HFFc6 (cell line): ENCODE measurements around the gene OR56B1. TPM values are rescaled to one million over a fixed set of nuclear protein-coding genes. Genes with fewer than 3 reads are reported as not detected.

Source experiments
- DNase-seq: peaks from one replicate; pipeline ENCODE4 v3.0.0-alpha.2; 2018
- H3K27ac Mint-ChIP-seq: 2 replicates; pipeline ENCODE4 v1.8.0; 2020; ENCODE audit warnings: mild to moderate bottlenecking, mixed read lengths
- H3K27me3 Mint-ChIP-seq: 2 replicates; pipeline ENCODE4 v1.8.0; 2021; ENCODE audit warnings: mild to moderate bottlenecking, moderate library complexity, mixed read lengths; ENCODE audit not compliant: insufficient read depth
- H3K36me3 Mint-ChIP-seq: 2 replicates; pipeline ENCODE4 v1.8.0; 2021; ENCODE audit warnings: low read depth, mixed read lengths
- H3K4me1 Mint-ChIP-seq: 2 replicates; pipeline ENCODE4 v1.8.0; 2020; ENCODE audit warnings: low read depth, mixed read lengths
- H3K4me3 Mint-ChIP-seq: 2 replicates; pipeline ENCODE4 v1.8.0; 2020; ENCODE audit warnings: mild to moderate bottlenecking, moderate library complexity, mixed read lengths
- H3K9me3 Mint-ChIP-seq: 2 replicates; pipeline ENCODE4 v1.8.0; 2020; ENCODE audit warnings: mild to moderate bottlenecking, mixed read lengths
- CTCF ChIP-seq: fragments of 200-600 bp; sonication (generic); IDR thresholded peaks from 2 replicates; pipeline ENCODE4 v1.5.0; 2021; ENCODE audit warnings: antibody characterized with exemption, mild to moderate bottlenecking
- total RNA-seq, 6 experiments: library from RNA; stranded (reverse); fragmentation: NEBNext Ultra II Directional; extraction: Animal tissue kit (Norgen Biotek cat#: 25700); gene quantifications; 2 replicates in 1 of 6; 3 replicates in 5 of 6; pipeline ENCODE4 v1.2.3, GENCODE V29; 2021

OR56B1 gene
- total RNA-seq, 6 experiments from 2014 or later: not detected

DNA sequence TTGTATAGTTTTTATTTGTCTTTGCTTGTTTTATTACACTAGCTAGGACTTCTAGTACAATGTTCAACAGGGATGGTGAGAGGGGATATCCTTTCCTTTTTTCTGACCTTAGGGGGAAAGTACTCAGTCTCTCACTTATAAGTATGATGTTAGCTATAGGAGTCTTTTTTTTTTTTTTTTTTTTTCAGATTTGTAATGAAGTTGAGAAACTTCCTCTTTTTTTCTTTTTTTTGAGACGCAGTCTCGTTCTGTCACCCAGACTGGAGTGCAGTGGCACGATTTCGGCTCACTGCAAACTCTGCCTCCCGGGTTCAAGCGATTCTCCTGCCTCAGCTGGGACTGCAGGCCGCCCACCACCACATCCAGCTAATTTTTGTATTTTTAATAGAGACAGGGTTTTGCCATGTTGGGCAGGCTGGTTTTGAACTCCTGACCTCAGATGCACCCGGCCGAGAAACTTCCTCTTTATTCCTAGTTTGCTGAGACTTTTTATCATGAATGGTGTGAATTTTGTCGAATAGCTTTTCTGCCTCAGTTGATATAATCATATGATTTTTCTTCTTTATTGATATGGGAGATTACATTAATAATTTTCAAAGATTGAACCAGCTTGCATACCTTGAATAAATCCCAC lies 35.7 kb upstream of the OR56B1 start:
- Mint-ChIP-seq H3K27ac (no peak overlapping the region), H3K4me1 (peaks cover 21% of the 10 kb centered on the region; the same call in 1 of the 2 replicates), H3K27me3 (no peaks in the 10 kb centered on the region), H3K4me3 (no peak overlapping the region), H3K36me3 (peaks cover 61% of the 10 kb centered on the region), H3K9me3 (no peaks in the 10 kb centered on the region)
- TF ChIP-seq CTCF: no peak
- DNase-seq: no peak

- Mint-ChIP-seq H3K36me3 (peaks cover 61% of the 10 kb centered on the region), H3K9me3 (no peaks in the 10 kb centered on the region), H3K4me1 (peaks cover 17% of the 10 kb centered on the region; the same call in 1 of the 2 replicates), H3K27ac (no peak overlapping the region), H3K27me3 (no peaks in the 10 kb centered on the region), H3K4me3 (no peak overlapping the region)
- DNase-seq: no peak
- no peak for TF ChIP-seq CTCF
These were observed 35.1 kb upstream of the OR56B1 start for GRCh38 chr11:5701055-5701577.

DNA sequence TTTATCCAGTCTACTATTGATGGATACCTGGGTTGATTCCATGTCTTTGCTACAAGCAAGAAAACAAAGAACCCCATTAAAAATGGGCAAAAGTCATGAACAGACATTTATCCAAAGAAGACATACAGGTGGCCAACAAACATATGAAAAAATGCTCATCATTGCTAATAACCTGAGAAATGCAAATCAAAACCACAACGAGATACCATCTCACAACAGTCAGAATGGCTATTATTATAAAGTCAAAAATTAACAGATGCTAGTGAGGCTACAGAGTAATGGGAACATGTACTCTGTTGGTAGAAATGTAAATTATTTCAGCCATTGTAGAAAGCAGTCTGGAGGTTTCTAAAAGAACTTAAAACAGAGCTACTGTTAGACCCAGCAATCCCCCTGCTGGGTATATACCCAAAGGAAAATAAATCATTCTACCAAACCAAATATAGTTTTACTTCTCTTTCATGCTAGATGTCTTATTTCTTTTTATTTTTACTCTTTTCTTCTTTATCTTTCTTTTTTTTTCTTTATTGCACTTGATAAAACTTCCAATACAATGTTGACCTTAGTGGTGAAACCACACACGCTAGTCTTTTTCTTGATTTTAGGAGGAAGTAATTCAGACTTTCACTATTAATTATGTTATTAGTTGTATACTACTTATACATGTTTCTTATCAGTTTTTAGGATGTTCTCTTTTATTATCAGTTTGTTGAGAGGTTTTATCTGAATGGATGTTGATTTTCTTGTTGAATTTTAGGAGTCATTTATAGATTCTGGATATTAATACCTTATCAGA lies 32.3 kb upstream of the OR56B1 start:
- Mint-ChIP-seq H3K27me3 (peaks cover 1% of the 10 kb centered on the region; the same call in 1 of the 2 replicates), H3K36me3 (peaks cover 55% of the 10 kb centered on the region)

GRCh38 chr11:5705688-5706087 lies 30.6 kb upstream of the OR56B1 start:
- Mint-ChIP-seq H3K27me3 (peaks cover 1% of the 10 kb centered on the region; the same call in 1 of the 2 replicates), H3K4me3 (no peak overlapping the region), H3K27ac (0 out of 2 replicates have a peak overlapping the region, but pooled peaks have one; percentile 3), H3K9me3 (no peaks in the 10 kb centered on the region), H3K4me1 (peaks cover 14% of the 10 kb centered on the region; the same call in 1 of the 2 replicates), H3K36me3 (peaks cover 54% of the 10 kb centered on the region)
- no peak for DNase-seq
- no peak for TF ChIP-seq CTCF

More for the DNA sequence above, 32.3 kb upstream of the OR56B1 start:
- Mint-ChIP-seq H3K27ac (no peak overlapping the region), H3K4me3 (no peak overlapping the region), H3K9me3 (no peaks in the 10 kb centered on the region), H3K4me1 (peaks cover 14% of the 10 kb centered on the region; the same call in 1 of the 2 replicates)
- TF ChIP-seq CTCF: no peak
- DNase-seq: no peak

- H3K4me3 Mint-ChIP-seq: no peak overlapping the region
- H3K27me3 Mint-ChIP-seq: peaks cover 4% of the 10 kb centered on the region; the same call in 1 of the 2 replicates
- H3K36me3 Mint-ChIP-seq: peaks cover 18% of the 10 kb centered on the region
- no peak overlapping the region for H3K27ac Mint-ChIP-seq
- no peak for DNase-seq
- H3K9me3 Mint-ChIP-seq: peaks cover 4% of the 10 kb centered on the region
- H3K4me1 Mint-ChIP-seq: no peaks in the 10 kb centered on the region
- TF ChIP-seq CTCF: peak; percentile 77
These were observed 23.7 kb upstream of the OR56B1 start for GRCh38 chr11:5712507-5712906.
